Measurements from ENCODE around the gene AMFR. TPM values are rescaled to one million over a fixed set of nuclear protein-coding genes. Genes with fewer than 3 reads are reported as not detected.

The AMFR gene
- total RNA-seq, 1 donor from 2014 or later: 68.9 TPM

DNA sequence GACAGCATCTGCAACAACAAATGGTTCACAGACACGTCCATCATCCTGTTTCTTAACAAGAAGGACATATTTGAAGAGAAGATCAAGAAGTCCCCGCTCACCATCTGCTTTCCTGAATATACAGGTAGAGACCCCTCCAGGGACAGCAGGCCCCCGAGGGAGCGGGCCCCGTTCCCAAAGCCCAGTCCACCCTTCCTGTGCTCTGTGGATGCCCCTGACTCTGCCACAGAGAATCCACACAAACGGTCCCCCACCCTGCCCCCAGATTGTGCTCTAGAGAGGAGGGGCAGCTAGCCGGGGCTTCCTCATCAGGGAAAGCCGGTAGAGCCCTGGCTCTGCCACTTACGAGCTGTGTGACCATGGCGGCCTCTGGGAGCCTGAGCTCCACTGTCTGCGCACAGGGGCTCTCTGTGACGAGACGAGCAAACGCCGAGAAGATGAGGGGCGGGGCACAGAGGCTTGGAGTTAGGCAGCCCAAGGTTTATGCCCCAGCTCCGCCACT, 84.4 kb downstream of the AMFR start:
- DNase-seq (ENCODE audit: missing footprints) (peak; percentile 58), ATAC-seq (no peak)
- intact Hi-C loops (cut with DNase I): no loop called here

GRCh38 chr16:56340416-56340815, 84.9 kb downstream of the AMFR start:
- intact Hi-C loops (cut with DNase I): no loop called here
- ATAC-seq (no peak), DNase-seq (ENCODE audit: missing footprints) (peak; percentile 44)

DNA sequence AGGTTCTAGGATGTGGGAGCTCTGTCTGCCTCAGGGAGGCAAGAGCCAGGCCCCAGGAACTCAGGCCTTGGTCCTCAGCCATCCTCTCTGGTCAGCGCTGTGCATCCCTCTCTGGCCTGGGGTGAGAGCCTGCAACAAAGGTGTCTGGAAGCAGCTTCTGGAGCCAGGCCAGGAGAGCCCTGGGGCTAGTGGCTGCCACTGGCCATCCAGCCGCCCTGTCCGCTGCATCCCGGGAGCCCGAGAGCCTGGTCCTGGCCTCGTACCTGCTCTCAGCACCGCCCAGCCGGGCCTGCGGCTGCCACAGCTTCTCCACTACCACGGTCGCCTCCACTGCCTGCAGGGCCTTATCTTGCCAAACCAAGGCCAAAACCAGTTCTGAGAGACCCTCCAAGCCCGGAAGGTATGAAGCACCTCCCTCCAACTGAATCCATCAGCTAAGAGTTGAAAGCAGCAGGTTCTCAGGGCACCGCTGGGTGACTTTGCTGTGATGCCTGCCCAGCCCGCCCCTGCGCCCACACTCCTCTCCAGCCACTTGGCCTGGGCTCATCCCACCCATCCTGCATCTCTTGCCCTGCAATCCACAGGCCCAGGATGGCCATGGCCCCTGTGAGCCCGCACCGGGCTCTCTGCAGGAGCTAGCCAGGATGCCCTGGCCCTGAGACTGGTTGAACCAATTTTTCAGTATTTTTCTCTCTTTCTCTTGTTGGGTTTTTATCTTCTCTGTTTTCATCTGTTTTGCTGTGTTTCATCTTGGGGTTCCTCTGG, 85.7 kb downstream of the AMFR start:
- peak; percentile 61 for DNase-seq (ENCODE audit: missing footprints)
- no peak for ATAC-seq
- intact Hi-C loops (cut with DNase I): no loop called here

DNA sequence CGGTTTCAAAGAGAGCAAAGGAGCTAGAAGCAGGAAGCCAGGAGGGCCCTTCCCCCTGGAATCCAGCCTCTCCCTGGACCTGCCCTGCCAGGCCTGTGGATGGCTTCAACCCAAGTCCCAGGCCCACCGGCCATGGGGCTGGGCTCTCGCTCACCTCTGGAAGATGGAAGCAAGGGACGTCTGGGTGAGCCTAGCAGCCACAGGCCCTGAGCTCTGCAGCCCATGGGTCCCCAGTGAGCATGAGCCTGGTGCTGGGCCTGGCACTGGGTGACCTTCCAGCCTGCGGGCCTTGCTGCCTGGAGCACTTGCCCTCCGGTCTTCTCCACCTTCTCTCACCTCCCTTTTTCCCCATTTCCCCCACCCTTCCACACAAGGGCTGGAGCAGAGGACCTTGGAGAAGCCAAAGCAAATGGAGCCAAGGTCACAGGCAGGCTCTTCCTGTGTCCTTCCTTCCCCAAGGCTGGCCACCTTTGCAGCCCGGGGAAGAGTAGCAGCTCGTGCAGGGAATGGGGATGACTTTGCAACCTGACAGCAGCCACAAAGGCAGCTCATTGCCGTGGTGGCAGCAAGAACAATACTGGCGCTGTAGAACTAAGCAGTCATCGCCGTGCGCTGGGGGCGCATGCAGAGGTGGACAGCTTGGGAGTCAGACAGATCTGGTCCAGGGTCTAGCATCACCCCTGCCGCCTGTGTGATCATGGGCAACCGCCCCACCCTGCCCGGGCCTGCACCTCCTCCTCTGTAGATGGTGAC, 86.6 kb downstream of the AMFR start:
- ATAC-seq: no peak
- DNase-seq (ENCODE audit: missing footprints): peak; percentile 69
- intact Hi-C loops (cut with DNase I): no loop called here

DNA sequence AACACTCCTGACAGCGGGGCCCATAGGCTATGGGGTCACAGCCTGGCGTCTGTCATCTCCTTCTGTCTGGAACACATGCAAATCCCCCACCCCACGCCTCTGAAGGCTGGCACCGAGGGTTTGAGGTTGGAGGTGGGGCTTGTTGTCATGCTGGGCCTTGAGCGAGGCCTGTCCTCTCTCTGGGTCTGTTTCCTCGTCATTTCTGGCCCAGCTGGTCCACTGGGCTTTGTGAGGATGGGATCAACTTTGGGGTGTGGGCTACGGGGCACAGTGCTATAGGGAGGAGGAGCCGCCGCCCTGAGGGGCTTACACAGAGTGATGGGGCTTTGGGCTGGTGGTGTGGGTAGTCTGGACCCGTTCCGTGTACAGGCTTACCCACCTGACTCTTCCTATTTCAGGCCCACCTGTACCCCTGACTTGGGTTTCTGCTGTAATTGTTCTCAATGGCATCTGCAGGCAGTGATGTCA, 87.5 kb downstream of the AMFR start:
- ATAC-seq (no peak), DNase-seq (ENCODE audit: missing footprints) (peak; percentile 67)
- intact Hi-C loops (cut with DNase I): no loop called here

DNA sequence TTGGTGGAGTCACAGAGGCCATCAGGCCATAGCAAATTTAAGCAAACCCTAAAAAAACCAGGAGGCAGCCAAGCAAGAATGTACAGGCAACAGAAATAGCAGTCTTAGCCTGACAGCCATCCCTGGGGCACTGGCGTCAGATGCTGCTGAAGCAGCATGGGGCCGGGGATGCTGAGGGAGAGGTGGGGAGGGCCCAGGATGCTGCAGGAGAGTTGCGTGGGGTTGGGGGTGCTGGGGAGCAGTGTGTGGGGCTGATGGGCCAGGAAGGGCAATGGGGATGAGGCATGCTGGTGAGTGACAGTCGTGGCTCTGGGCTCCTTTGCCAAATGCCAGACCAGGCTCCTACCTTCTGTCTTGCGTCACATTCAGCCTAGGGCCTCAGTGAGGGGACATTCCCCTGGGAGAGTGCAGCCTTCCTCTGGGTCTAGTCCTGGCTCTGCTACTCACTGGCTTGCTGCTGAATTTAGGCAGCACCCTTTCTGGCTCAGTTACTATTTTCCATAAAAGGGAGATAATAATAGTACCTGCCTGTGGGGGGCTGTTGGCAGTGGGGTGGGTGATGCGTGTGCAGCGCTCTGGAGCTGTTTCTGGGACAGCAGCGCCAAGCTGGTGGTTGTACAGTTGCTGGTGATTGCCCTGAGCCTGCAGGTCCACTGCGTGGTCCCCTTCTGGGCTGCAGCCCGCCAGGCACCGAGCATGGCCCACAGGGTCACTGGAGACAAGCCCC, 88.1 kb downstream of the AMFR start:
- intact Hi-C loops (cut with DNase I): no loop called here
- DNase-seq (ENCODE audit: missing footprints): peak; percentile 37
- no peak for ATAC-seq

- peak; percentile 66 for DNase-seq (ENCODE audit: missing footprints)
- intact Hi-C loops (cut with DNase I): no loop called here
- ATAC-seq: no peak
Observed at GRCh38 chr16:56336711-56337110, 88.6 kb downstream of the AMFR start.

GRCh38 chr16:56336071-56336688, 89.2 kb downstream of the AMFR start:
- peak; percentile 54 for DNase-seq (ENCODE audit: missing footprints)
- intact Hi-C loops (cut with DNase I): no loop called here
- peak; percentile 70 for ATAC-seq

DNA sequence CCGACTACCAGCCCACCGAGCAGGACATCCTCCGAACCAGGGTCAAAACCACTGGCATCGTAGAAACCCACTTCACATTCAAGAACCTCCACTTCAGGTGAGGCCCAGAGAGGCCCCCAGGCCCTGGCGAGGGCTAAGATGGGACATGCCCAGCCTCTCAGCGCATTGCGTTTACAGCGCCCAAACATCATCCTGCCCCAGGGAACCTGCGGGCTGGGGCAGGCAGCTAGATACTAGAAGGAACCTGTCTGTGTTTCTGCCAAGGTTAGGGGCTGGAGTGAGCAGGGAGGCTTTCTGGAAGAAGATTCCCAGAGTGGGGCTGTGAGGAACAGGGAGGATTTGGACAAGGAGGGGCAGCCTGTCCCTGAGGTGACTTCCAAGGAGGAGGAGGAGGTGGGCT, 90.6 kb downstream of the AMFR start:
- DNase-seq (ENCODE audit: missing footprints) (peak; percentile 45), ATAC-seq (no peak)
- intact Hi-C loops (cut with DNase I): no loop called here

GRCh38 chr16:56332464-56333079, 92.8 kb downstream of the AMFR start:
- intact Hi-C loops (cut with DNase I): no loop called here
- ATAC-seq: peak; percentile 42
- no peak for DNase-seq (ENCODE audit: missing footprints)

DNA sequence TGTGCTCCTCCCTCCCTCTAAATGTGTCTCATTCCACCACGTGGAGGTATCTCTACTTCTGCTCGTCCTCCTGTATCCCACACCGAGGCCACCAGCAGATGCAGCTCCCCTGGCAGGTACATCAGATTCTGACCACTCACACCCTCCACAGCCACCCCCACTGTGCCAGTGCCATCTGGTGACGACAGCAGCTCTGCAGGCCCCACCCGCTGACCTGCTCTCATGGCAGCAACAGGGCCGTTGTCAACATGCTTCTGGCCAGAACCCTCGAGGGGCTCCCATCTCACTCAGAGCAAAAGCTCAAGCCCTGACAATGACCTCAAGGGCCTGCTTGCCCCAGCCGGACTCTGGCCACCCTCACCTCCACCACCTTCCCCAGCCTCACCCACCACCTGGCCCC, 93.4 kb downstream of the AMFR start:
- intact Hi-C loops (cut with DNase I): no loop called here
- ATAC-seq (no peak), DNase-seq (ENCODE audit: missing footprints) (no peak)

DNA sequence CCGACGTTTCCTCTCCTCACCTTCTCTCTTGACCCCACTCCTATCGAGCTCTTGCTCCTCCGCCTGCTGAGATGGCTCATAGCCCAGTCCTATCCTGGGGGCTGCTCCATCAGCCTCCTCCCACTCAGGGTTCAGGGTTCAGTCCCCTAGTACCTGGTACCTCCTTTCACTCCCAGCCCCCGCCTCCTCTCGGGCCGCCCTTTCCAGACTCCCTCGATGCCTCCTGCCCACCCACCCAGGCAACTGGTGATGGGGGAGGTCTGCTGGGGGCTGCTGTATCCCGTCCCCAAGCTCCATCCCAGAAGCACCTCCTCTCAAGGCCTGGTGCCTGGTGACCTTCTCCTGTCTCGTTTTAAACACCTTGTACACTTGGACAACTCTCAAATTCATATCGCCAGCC, 93.9 kb downstream of the AMFR start:
- no peak for ATAC-seq
- intact Hi-C loops (cut with DNase I): no loop called here
- DNase-seq (ENCODE audit: missing footprints): no peak

DNA sequence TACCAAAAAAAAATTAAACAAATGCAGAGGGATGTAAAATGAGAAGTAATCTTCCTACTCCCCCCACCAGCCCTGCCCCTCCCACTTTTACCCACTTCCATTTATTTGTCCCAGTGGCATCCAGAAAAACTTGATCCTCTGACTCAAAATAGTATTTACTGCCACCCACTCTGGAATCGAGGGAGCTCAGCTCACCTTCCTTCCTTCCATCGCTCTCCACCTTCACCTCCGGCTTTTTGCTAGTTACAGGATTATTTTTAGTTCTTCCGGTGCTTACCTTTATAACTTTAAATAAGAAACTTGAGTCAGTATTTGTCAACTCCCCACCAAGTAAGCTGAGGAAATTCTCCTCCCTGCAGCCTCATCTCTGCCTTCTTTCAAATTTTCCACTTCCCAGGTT, 94.9 kb downstream of the AMFR start:
- DNase-seq (ENCODE audit: missing footprints) (no peak), ATAC-seq (no peak)
- intact Hi-C loops (cut with DNase I): no loop called here

GRCh38 chr16:56329887-56330286, 95.5 kb downstream of the AMFR start:
- DNase-seq (ENCODE audit: missing footprints) (peak; percentile 56), ATAC-seq (no peak)
- intact Hi-C loops (cut with DNase I): no loop called here

DNA sequence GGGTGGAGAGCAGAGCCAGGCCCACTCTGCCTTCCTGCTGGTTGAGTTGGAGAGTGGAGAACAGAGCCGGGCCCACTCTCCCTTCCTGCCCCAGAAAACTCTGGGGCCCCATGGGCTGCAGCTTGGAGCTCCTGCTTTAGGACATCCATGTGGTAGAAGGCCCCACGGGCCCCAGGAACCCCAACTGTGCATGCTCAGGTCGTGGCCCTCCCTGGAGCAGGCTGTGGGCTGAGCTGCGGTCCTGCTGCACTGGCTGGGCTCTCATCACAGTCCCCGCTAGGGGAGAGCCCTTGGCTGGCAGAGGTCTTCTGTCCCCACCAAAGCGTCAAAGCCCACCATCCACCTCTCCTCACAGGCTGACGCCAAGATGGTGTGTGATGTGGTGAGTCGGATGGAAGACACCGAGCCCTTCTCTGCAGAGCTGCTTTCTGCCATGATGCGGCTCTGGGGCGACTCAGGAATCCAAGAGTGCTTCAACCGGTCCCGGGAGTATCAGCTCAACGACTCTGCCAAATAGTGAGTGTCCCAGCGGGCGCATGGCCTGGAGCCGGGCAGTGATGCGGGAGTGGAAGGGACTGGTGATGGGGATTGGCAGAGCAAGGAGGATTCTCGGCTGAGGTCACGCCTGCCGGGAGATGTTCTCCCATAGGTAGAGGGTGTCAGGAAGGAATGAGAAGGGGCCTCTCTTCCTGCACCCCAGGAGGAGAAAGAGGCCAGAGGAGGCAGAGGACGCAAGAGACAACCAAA, 96.9 kb downstream of the AMFR start:
- intact Hi-C loops (cut with DNase I): no loop called here
- ATAC-seq: no peak
- peak; percentile 40 for DNase-seq (ENCODE audit: missing footprints)

- ATAC-seq (no peak), DNase-seq (ENCODE audit: missing footprints) (peak; percentile 9)
- intact Hi-C loops (cut with DNase I): no loop called here
Observed at GRCh38 chr16:56327929-56328258, 97.5 kb downstream of the AMFR start.

DNA sequence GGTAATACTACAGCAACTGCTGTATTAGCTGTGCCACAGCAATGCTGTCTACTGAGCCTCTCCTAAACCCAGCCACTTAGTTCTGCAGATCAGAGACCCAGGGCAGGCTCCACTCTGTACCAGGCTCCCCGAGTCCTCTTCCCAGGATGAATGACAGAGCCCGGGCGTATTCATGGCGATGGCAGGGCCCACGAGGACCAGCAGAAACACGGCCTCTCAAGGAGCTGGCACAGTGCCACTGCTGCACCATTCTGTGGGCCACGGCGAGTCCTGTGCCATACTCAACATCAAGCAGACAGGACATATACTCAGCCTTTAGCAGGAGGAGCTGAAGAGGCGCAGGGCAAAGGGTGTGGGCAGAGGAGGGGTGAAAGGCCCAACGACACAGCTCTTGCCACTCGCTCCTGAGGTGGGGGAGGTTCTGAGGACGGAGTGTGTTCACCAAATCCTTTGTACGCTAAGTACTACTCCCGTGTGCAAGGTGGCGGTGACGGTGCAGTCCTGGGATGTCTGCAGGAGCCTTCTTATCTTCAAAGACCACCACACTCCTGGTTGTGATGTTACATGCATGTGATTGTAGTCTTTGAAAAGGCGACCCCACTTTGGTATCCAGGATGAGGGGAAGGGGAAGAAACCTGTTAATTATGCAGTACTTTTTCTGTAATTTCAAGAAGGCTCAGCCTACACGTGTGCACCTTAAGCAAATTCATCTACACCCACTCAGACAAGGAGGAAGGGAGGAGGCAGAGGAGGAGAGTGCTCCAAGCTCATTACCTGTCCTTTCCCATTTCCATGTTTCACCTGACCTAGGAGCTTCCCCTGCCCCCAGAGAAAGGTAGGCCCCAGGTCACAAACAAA, 98.0 kb downstream of the AMFR start:
- DNase-seq (ENCODE audit: missing footprints): peak; percentile 65
- intact Hi-C loops (cut with DNase I): no loop called here
- ATAC-seq: no peak
